Heart left ventricle (tissue), 13 donors: Measurements from ENCODE around the gene BRINP1.

ENCODE experiments used
- CTCF ChIP-seq, 12 donors: fragments of 200-600 bp; sonication (generic) in 4 of 12; IDR thresholded peaks; one replicate each; pipeline versions ENCODE4 v1.5.0 to v1.8.0; 2018 to 2022; ENCODE audit warnings: antibody characterized with exemption in 12 of 12, mild to moderate bottlenecking in 5 of 12
- POLR2A ChIP-seq, 2 donors: fragments of 450-650 bp; IDR thresholded peaks; one replicate each; pipeline ENCODE4 v1.6.1; 2017; ENCODE audit warnings: antibody characterized with exemption in 2 of 2, mild to moderate bottlenecking in 2 of 2, moderate library complexity in 2 of 2
- donor health status: ischemic (EF 13 %, LVEDD 7.1; RV severe dilation, severe dysfunction).
- donor health status: DM: no; HTN: yes; CAD: no.
- donor health status: DM: no; HTN: no; CAD: no.
- donor health status: ischemic (EF 25% LVEDD 6.9; RV normal size, moderate dysfunction).
- donor health status: ischemic (EF 25% LVEDD 5.7; RV mildly dilated, moderate dysfunction).
- donor health status: ischemic (EF 35%, LVEDD 5.7; RV mildly dilated, moderate dysfunction).
- donor health status: nonischemic (EF 11% LVEDD 7.7; RV severe dilation, severe dysfunction).
- donor health status: DM: yes; HTN: yes; CAD: no.
- donor health status: PGD.
- donor health status: ischemic (EF 29% LVEDD 5.4; RV normal size, mild dysfunction).
- donor health status: nonischemic (EF 23%, LVEDD 6.1; RV moderate dilation, normal function).

GRCh38 chr9:119197893-119198607 is 171.2 kb downstream of the BRINP1 start:
- TF ChIP-seq CTCF (IDR thresholded peaks at IDR 0.05) (no peak), POLR2A (IDR thresholded peaks at IDR 0.05) (no peak)
